IMR-90 (cell line): ENCODE measurements around the gene C3orf22.

Experiments used
- BHLHE40 ChIP-seq: fragments of 150-350 bp; IDR thresholded peaks from 2 replicates; pipeline ENCODE4 v1.6.1; 2016; ENCODE audit warnings: mild to moderate bottlenecking, low read depth, low read length
- CEBPB ChIP-seq: IDR thresholded peaks from 2 replicates; pipeline ENCODE4 v1.6.1; 2012; ENCODE audit warnings: low read depth, low read length, improper control_type of control experiment
- CTCF ChIP-seq: conservative IDR thresholded peaks from 2 replicates; pipeline ENCODE4 v1.5.1; 2012; ENCODE audit warnings: mild to moderate bottlenecking, low read depth, low read length, improper control_type of control experiment
- MXI1 ChIP-seq: IDR thresholded peaks from 2 replicates; pipeline ENCODE4 v1.6.1; 2012; ENCODE audit warnings: low read depth, mild to moderate bottlenecking, low read length, moderate library complexity, borderline replicate concordance
- POLR2A ChIP-seq: IDR thresholded peaks from 2 replicates; pipeline ENCODE4 v1.6.1; 2012; ENCODE audit warnings: mild to moderate bottlenecking, low read depth, low read length
- RCOR1 ChIP-seq: IDR thresholded peaks from 2 replicates; pipeline ENCODE4 v1.6.1; 2012; ENCODE audit warnings: mild to moderate bottlenecking, low read length, improper control_type of control experiment; ENCODE audit not compliant: insufficient replicate concordance
- RFX5 ChIP-seq: IDR thresholded peaks from 2 replicates; pipeline ENCODE4 v1.8.0; 2012; ENCODE audit warnings: low read depth, mild to moderate bottlenecking, low read length, moderate library complexity
- SMC3 ChIP-seq: fragments of 150-350 bp; IDR thresholded peaks from 2 replicates; pipeline ENCODE4 v1.6.1; 2016; ENCODE audit warnings: low read depth, mild to moderate bottlenecking, antibody characterized with exemption, low read length, moderate library complexity
- USF2 ChIP-seq: fragments of 150-350 bp; IDR thresholded peaks from 2 replicates; pipeline ENCODE4 v1.6.1; 2017; ENCODE audit warnings: mild to moderate bottlenecking, antibody characterized with exemption, low read length, low read depth

GRCh38 chr3:126543457-126544061, 15.2 kb downstream of the C3orf22 start:
- no peak for TF ChIP-seq CTCF
- no peak for TF ChIP-seq CEBPB
- no peak for TF ChIP-seq POLR2A
- no peak for TF ChIP-seq RCOR1
- no peak for TF ChIP-seq SMC3
- no peak for TF ChIP-seq BHLHE40
- no peak for TF ChIP-seq RFX5
- no peak for TF ChIP-seq MXI1
- TF ChIP-seq USF2, result no peak
